Activated CD4-positive, alpha-beta T cell treated with anti-CD3 and anti-CD28 coated beads, Interleukin-2, amount 50 U/mL, for 1 hour (primary cell): ENCODE results near the gene PHLDB2.

ENCODE experiments used
- DNase-seq: peaks from one replicate; pipeline ENCODE4 v3.0.0-alpha.2; 2020

Gene PHLDB2

GRCh38 chr3:111968319-111969054, 109.4 kb downstream of the PHLDB2 start:
- DNase-seq, result no peak

- DNase-seq, result no peak
Measured at GRCh38 chr3:111970376-111970775, 111.3 kb downstream of the PHLDB2 start.

GRCh38 chr3:111971533-111972130, 112.6 kb downstream of the PHLDB2 start:
- DNase-seq, result no peak

- DNase-seq, result no peak
Measured at GRCh38 chr3:111972891-111973290, 113.8 kb downstream of the PHLDB2 start.

- DNase-seq, result no peak
Measured at GRCh38 chr3:111975131-111975530, 116.1 kb downstream of the PHLDB2 start.

- no peak for DNase-seq
Measured at GRCh38 chr3:111976254-111976653, 117.2 kb downstream of the PHLDB2 start.

- DNase-seq, result peak; percentile 98
Measured at GRCh38 chr3:111978583-111979433, 119.7 kb downstream of the PHLDB2 start, which contains the start of gene ABHD10. Gene ABHD10, plus strand, starts transcription at chr3:111979026. Its CDS starts 36 bp downstream, at chr3:111979062.

GRCh38 chr3:111979434-111980038, 120.5 kb downstream of the PHLDB2 start:
- DNase-seq, result no peak

GRCh38 chr3:111980716-111981456, 121.8 kb downstream of the PHLDB2 start:
- no peak for DNase-seq

GRCh38 chr3:111981457-111981763, 122.3 kb downstream of the PHLDB2 start:
- no peak for DNase-seq

GRCh38 chr3:111984636-111985298, 125.7 kb downstream of the PHLDB2 start:
- DNase-seq, result no peak

GRCh38 chr3:111986800-111987199, 127.7 kb downstream of the PHLDB2 start:
- DNase-seq, result no peak

GRCh38 chr3:111989061-111989678, 130.1 kb downstream of the PHLDB2 start:
- no peak for DNase-seq

GRCh38 chr3:111993038-111993437, 134.0 kb downstream of the PHLDB2 start:
- no peak for DNase-seq

GRCh38 chr3:111998636-111999483, 139.8 kb downstream of the PHLDB2 start, which contains the start of gene TAGLN3:
Gene TAGLN3, plus strand, starts transcription at chr3:111998922. Its CDS starts 501 bp downstream, at chr3:111999423.
- no peak for DNase-seq

GRCh38 chr3:111999484-112000324, 140.6 kb downstream of the PHLDB2 start:
- no peak for DNase-seq

- DNase-seq, result no peak
Measured at GRCh38 chr3:112000367-112000771, 141.3 kb downstream of the PHLDB2 start.

GRCh38 chr3:112000966-112001365, 141.9 kb downstream of the PHLDB2 start:
- no peak for DNase-seq

- DNase-seq, result no peak
Measured at GRCh38 chr3:112001526-112001925, 142.5 kb downstream of the PHLDB2 start.
